IMR-90 (cell line): ENCODE results near the gene TTC21B. TPM values are rescaled to one million over a fixed set of nuclear protein-coding genes. Genes with fewer than 3 reads are reported as not detected.

Experiments
- ATAC-seq: fragments of 200-7000 bp; cut with Tn5 transposase; 2 replicates; pipeline ENCODE4 v1.9.1; 2020; ENCODE audit warnings: low read depth, mild to moderate bottlenecking, moderate library complexity
- BruUV-seq: library from RNA; stranded (reverse); fragments of 400-500 nt; replicated peaks from 2 replicates; lab custom pipeline; 2021; lab: Mats Ljungman, UMichigan
- CTCF ChIA-PET: fragments of 300-600 bp; formaldehyde crosslinking; extraction: SDS; loops from one replicate; lab custom pipeline; 2021; ENCODE audit warnings: antibody characterized with exemption; lab: Yijun Ruan, JAX
- POLR2A ChIA-PET: fragments of 300-600 bp; sonication (Branson Sonifier 250); formaldehyde crosslinking; loops from one replicate; lab custom pipeline; 2022; ENCODE audit warnings: antibody characterized with exemption; ENCODE audit not compliant: unreplicated experiment; lab: Charles Lee
- DNase-seq: peaks from one replicate; pipeline ENCODE4 v3.0.0; 2013
- H2AFZ ChIP-seq: replicated peaks from 2 replicates; pipeline ENCODE3; 2013; ENCODE audit warnings: low read length, mild to moderate bottlenecking; ENCODE audit not compliant: poor library complexity
- H2AK5ac ChIP-seq: 2 replicates; pipeline ENCODE4 v1.6.1; 2013; ENCODE audit warnings: low read depth, low read length, inconsistent platforms
- H2AK9ac ChIP-seq: replicated peaks from 2 replicates; pipeline ENCODE3; 2013; ENCODE audit warnings: mild to moderate bottlenecking, low read depth, low read length, moderate library complexity; ENCODE audit not compliant: poor library complexity
- H2BK120ac ChIP-seq: 2 replicates; pipeline ENCODE4 v1.6.1; 2013; ENCODE audit warnings: low read depth, low read length, inconsistent platforms
- H2BK15ac ChIP-seq: 3 replicates; pipeline ENCODE4 v1.6.1; 2013; ENCODE audit warnings: low read depth, low read length, inconsistent platforms
- H2BK20ac ChIP-seq: 2 replicates; pipeline ENCODE4 v1.6.1; 2013; ENCODE audit warnings: low read depth, mild to moderate bottlenecking, inconsistent platforms, low read length, moderate library complexity
- H2BK5ac ChIP-seq: 2 replicates; pipeline ENCODE4 v1.6.1; 2013; ENCODE audit warnings: mild to moderate bottlenecking, low read depth, low read length, inconsistent platforms; ENCODE audit not compliant: poor library complexity, severe bottlenecking
- H3K14ac ChIP-seq: replicated peaks from 2 replicates; pipeline ENCODE4 v1.6.1; 2013; ENCODE audit warnings: low read depth, low read length, inconsistent platforms
- H3K18ac ChIP-seq: 2 replicates; pipeline ENCODE4 v1.6.1; 2013; ENCODE audit warnings: low read depth, low read length, control low read depth
- H3K23ac ChIP-seq: 2 replicates; pipeline ENCODE4 v1.6.1; 2013; ENCODE audit warnings: low read depth, low read length, inconsistent platforms
- H3K27ac ChIP-seq: 2 replicates; pipeline ENCODE4 v1.5.1; 2013; ENCODE audit warnings: mild to moderate bottlenecking, control low read depth, low read length; ENCODE audit not compliant: insufficient read depth
- H3K27me3 ChIP-seq: 2 replicates; pipeline ENCODE4 v1.6.1; 2013; ENCODE audit warnings: low read length; ENCODE audit not compliant: control insufficient read depth, insufficient read depth
- H3K36me3 ChIP-seq: 2 replicates; pipeline ENCODE4 v1.6.1; 2013; ENCODE audit warnings: low read length, mixed read lengths; ENCODE audit not compliant: control insufficient read depth, insufficient read depth
- H3K4ac ChIP-seq: 2 replicates; pipeline ENCODE4 v1.6.1; 2013; ENCODE audit warnings: low read depth, low read length, inconsistent platforms
- H3K4me1 ChIP-seq: 2 replicates; pipeline ENCODE4 v1.6.1; 2013; ENCODE audit warnings: low read length, mixed read lengths; ENCODE audit not compliant: control insufficient read depth, insufficient read depth
- H3K4me2 ChIP-seq: 2 replicates; pipeline ENCODE4 v1.6.1; 2013; ENCODE audit warnings: low read depth, mild to moderate bottlenecking, control low read depth, low read length, moderate library complexity
- H3K4me3 ChIP-seq: 2 replicates; pipeline ENCODE4 v1.5.1; 2013; ENCODE audit warnings: low read depth, mild to moderate bottlenecking, control low read depth, low read length, moderate library complexity; ENCODE audit not compliant: insufficient read depth
- H3K56ac ChIP-seq: 2 replicates; pipeline ENCODE4 v1.6.1; 2013; ENCODE audit warnings: low read length, inconsistent platforms; ENCODE audit not compliant: insufficient read depth; ENCODE audit errors: extremely low read depth
- H3K79me1 ChIP-seq, 2 experiments: 2 replicates each; pipeline ENCODE4 v1.6.1; 2013; ENCODE audit warnings: low read length in 2 of 2, inconsistent platforms in 1 of 2, low read depth in 1 of 2
- H3K9ac ChIP-seq: 2 replicates; pipeline ENCODE4 v1.6.1; 2013; ENCODE audit warnings: low read depth, low read length, control low read depth
- H3K9me1 ChIP-seq: 2 replicates; pipeline ENCODE4 v1.6.1; 2013; ENCODE audit warnings: low read length, inconsistent platforms; ENCODE audit not compliant: insufficient read depth
- H3K9me3 ChIP-seq: 2 replicates; pipeline ENCODE4 v1.6.1; 2013; ENCODE audit warnings: low read length; ENCODE audit not compliant: control insufficient read depth, insufficient read depth
- H4K20me1 ChIP-seq: 2 replicates; pipeline ENCODE4 v1.6.1; 2013; ENCODE audit warnings: low read length, inconsistent platforms; ENCODE audit not compliant: insufficient read depth
- H4K5ac ChIP-seq: 2 replicates; pipeline ENCODE4 v1.6.1; 2013; ENCODE audit warnings: mild to moderate bottlenecking, low read depth, low read length, control low read depth
- H4K8ac ChIP-seq, 2 experiments: 2 replicates each; pipeline ENCODE4 v1.6.1; 2013; ENCODE audit warnings: low read depth in 2 of 2, low read length in 2 of 2, control low read depth in 1 of 2, inconsistent platforms in 1 of 2
- H4K91ac ChIP-seq: 2 replicates; pipeline ENCODE4 v1.6.1; 2013; ENCODE audit warnings: low read depth, low read length, inconsistent platforms; ENCODE audit not compliant: insufficient read depth
- FOS ChIP-seq: fragments of 150-350 bp; IDR thresholded peaks from 2 replicates; pipeline ENCODE4 v1.6.1; 2016; ENCODE audit warnings: low read depth, low read length
- MAFK ChIP-seq: IDR thresholded peaks from 2 replicates; pipeline ENCODE4 v1.6.1; 2012; ENCODE audit warnings: low read depth, low read length, improper control_type of control experiment
- MAZ ChIP-seq: IDR thresholded peaks from 2 replicates; pipeline ENCODE4 v1.6.1; 2012; ENCODE audit warnings: low read depth, mild to moderate bottlenecking, low read length, improper control_type of control experiment, moderate library complexity, borderline replicate concordance
- NFE2L2 ChIP-seq: fragments of 150-350 bp; IDR thresholded peaks from 2 replicates; pipeline ENCODE4 v1.6.1; 2016; ENCODE audit warnings: low read depth, mild to moderate bottlenecking, low read length
- RAD21 ChIP-seq: IDR thresholded peaks from 2 replicates; pipeline ENCODE4 v1.6.1; 2012; ENCODE audit warnings: low read length, improper control_type of control experiment
- RFX5 ChIP-seq: IDR thresholded peaks from 2 replicates; pipeline ENCODE4 v1.8.0; 2012; ENCODE audit warnings: low read depth, mild to moderate bottlenecking, low read length, moderate library complexity
- SMC3 ChIP-seq: fragments of 150-350 bp; IDR thresholded peaks from 2 replicates; pipeline ENCODE4 v1.6.1; 2016; ENCODE audit warnings: low read depth, mild to moderate bottlenecking, antibody characterized with exemption, low read length, moderate library complexity
- WGBS, 2 experiments: methylation state at CpG; one replicate each; pipeline versions ENCODE4 v1.1.5 to v1.1.7; 2013; ENCODE audit warnings: missing lambda C conversion rate in 2 of 2; ENCODE audit not compliant: insufficient read length in 1 of 2; ENCODE audit errors: extremely low coverage in 2 of 2; 5-methylcytosine and 5-hydroxymethylcytosine counted together
- dilution Hi-C: fragments of 300-500 bp; cut with HindIII; formaldehyde crosslinking; loops from one replicate; pipeline ENCODE4 v1.14.3; 2018; ENCODE audit warnings: low sequenced_read_pairs; ENCODE audit not compliant: unreplicated experiment
- in situ Hi-C: fragments of 300-500 bp; cut with MboI; formaldehyde crosslinking; loops from 3 replicates; pipeline ENCODE4 v1.14.3; 2019; ENCODE audit warnings: low sequenced_read_pairs, inconsistent platforms, mixed read lengths
- intact Hi-C: fragments of 100-400 bp; cut with micrococcal nuclease; formaldehyde crosslinking; loops from 2 replicates; pipeline ENCODE4 v1.10.0; 2022
- polyA plus RNA-seq, 3 experiments: library from polyadenylated mRNA; depleted of rRNA; stranded (reverse); fragments of >200 nt; gene quantifications; 2 replicates each; pipeline ENCODE4 v1.2.3, GENCODE V29; 2012; ENCODE audit warnings: low replicate concordance in 1 of 3
- total RNA-seq: library from RNA; depleted of rRNA; stranded (reverse); fragments of >200 nt; gene quantifications from 2 replicates; pipeline ENCODE4 v1.2.3, GENCODE V29; 2012

Gene TTC21B
- total and polyA plus RNA-seq, 2 of the 4 experiments (the other 2 are of a cell fraction) = 8.0 to 17.2 TPM

- WGBS, 2 experiments = no CpG with 5 or more reads among the region's 5 CpGs
- Histone ChIP-seq H3K9ac (no peak overlapping the region), H4K20me1 (no peaks in the 10 kb centered on the region), H4K91ac (no peak overlapping the region), H4K5ac (no peak overlapping the region), H4K8ac (no peak overlapping the region), H3K18ac (no peak overlapping the region), H3K79me1 (no peaks in the 10 kb centered on the region), H2BK15ac (no peak overlapping the region), H2AFZ (no peak overlapping the region), H2BK120ac (no peak overlapping the region), H2BK5ac (no peak overlapping the region), H3K4me3 (no peak overlapping the region), H3K4ac (no peak overlapping the region), H3K14ac (no peak overlapping the region), H2AK9ac (no peak overlapping the region), H3K36me3 (peaks cover 4% of the 10 kb centered on the region; the same call in 1 of the 2 replicates), H3K9me3 (no peaks in the 10 kb centered on the region), H3K56ac (no peak overlapping the region), H3K27ac (no peak overlapping the region), H3K27me3 (no peaks in the 10 kb centered on the region), H2AK5ac (no peak overlapping the region), H3K4me1 (peaks cover 2% of the 10 kb centered on the region; the same call in 1 of the 2 replicates), H3K9me1 (no peaks in the 10 kb centered on the region; the same call in 1 of the 2 replicates), H2BK20ac (no peak overlapping the region), H3K23ac (no peak overlapping the region), H3K4me2 (no peak overlapping the region)
- ATAC-seq (no peak), DNase-seq (no peak)
- TF ChIP-seq NFE2L2 (no peak), RFX5 (no peak), MAZ (no peak), MAFK (no peak), RAD21 (no peak), FOS (no peak), SMC3 (no peak)
- in situ Hi-C loops = no loop called here
- CTCF ChIA-PET = interaction anchor here (1.2 to 1.3 kb wide), 2 partner anchors 14 to 24 kb away, joined by 3 read pairs; no protein-coding TSS in a partner anchor
- dilution Hi-C loops = no loop called here
- POLR2A ChIA-PET = no interaction called here
- intact Hi-C loops = no loop called here
- no TSS peak for BruUV-seq
Measured at GRCh38 chr2:165903406-165903805, 50.2 kb downstream of the TTC21B start.
